ENCODE measurements around the gene RNF19B. TPM values are rescaled to one million over a fixed set of nuclear protein-coding genes. Genes with fewer than 3 reads are reported as not detected.

The RNF19B gene
- total RNA-seq, 1 donor from 2014 or later, result 40.0 TPM

DNA sequence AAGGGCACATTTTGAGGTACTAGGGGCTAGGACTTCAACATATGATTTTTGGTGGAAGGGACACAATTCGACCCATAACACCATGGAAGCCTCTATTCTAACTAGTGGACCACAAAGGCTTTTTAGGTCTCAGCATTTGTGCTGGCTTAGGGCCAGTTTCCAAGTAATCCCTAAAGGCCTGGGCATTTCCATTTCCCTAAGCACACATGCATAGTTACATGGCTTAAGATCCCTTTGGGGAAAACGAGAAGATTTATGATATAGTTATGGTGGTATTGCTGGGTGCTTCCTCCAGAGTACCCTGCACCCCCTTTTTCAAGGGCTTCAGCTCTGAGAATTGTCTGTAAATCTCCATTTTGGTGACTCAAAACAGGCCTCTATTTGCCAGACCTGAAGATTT is 35.2 kb downstream of the RNF19B start:
- H3K27me3 ChIP-seq, result no peaks in the 10 kb centered on the region
- H3K4me3 ChIP-seq, result no peak overlapping the region
- no peaks in the 10 kb centered on the region for H3K36me3 ChIP-seq
- intact Hi-C loops (cut with DNase I), result no loop called here
- H3K9me3 ChIP-seq, result no peaks in the 10 kb centered on the region
- H3K27ac ChIP-seq, result no peak overlapping the region
- DNase-seq (ENCODE audit: low spot score in 2 of 2), result no peak
- TF ChIP-seq, protein P1, sequence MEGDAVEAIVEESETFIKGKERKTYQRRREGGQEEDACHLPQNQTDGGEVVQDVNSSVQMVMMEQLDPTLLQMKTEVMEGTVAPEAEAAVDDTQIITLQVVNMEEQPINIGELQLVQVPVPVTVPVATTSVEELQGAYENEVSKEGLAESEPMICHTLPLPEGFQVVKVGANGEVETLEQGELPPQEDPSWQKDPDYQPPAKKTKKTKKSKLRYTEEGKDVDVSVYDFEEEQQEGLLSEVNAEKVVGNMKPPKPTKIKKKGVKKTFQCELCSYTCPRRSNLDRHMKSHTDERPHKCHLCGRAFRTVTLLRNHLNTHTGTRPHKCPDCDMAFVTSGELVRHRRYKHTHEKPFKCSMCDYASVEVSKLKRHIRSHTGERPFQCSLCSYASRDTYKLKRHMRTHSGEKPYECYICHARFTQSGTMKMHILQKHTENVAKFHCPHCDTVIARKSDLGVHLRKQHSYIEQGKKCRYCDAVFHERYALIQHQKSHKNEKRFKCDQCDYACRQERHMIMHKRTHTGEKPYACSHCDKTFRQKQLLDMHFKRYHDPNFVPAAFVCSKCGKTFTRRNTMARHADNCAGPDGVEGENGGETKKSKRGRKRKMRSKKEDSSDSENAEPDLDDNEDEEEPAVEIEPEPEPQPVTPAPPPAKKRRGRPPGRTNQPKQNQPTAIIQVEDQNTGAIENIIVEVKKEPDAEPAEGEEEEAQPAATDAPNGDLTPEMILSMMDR (IDR thresholded peaks at IDR 0.05), result no peak
- H3K4me1 ChIP-seq, result no peaks in the 10 kb centered on the region

DNA sequence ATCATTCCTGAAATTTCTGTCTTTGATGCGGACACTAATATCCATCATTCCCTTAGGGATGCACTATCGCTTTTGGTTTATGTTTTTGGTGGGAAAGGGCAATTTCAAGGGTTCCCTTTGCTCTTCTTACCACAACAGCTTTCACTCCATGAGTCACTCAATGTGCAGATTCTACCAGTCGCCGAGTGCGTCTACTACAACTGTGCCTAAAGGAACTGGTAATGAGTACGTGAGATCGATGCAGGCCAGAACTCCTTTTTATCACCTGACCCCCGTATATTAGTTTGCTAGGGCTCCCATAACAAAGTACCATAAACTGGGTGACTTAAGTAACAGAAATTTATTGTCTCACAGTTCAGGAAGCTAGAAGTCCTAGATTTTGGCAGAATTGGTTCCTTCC is 35.9 kb downstream of the RNF19B start:
- H3K4me3 ChIP-seq, result no peak overlapping the region
- intact Hi-C loops (cut with DNase I), result no loop called here
- no peaks in the 10 kb centered on the region for H3K36me3 ChIP-seq
- H3K27ac ChIP-seq, result no peak overlapping the region
- TF ChIP-seq, protein P1 (IDR thresholded peaks at IDR 0.05), result no peak
- DNase-seq (ENCODE audit: low spot score in 2 of 2), result no peak
- H3K27me3 ChIP-seq, result no peaks in the 10 kb centered on the region
- no peaks in the 10 kb centered on the region for H3K4me1 ChIP-seq
- H3K9me3 ChIP-seq, result no peaks in the 10 kb centered on the region

DNA sequence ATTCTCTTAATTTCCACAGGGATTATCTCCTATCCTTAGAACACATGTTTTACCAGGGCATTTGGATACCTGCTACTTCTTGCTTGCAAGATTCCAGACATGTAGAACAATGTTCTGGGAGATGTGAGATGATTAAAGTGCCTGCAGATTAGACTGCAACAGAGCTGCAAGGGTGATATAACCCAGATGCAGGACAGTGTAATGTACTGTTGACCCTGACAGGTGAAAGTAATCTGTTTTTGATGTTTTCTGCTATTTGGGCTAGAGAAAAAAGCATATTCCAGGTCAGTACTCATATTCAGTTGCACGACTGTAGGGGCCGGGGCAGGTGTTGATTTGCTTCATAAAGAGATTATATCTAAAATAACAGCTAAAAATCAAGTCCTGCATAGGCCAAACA is 36.3 kb downstream of the RNF19B start:
- intact Hi-C loops (cut with DNase I), result no loop called here

DNA sequence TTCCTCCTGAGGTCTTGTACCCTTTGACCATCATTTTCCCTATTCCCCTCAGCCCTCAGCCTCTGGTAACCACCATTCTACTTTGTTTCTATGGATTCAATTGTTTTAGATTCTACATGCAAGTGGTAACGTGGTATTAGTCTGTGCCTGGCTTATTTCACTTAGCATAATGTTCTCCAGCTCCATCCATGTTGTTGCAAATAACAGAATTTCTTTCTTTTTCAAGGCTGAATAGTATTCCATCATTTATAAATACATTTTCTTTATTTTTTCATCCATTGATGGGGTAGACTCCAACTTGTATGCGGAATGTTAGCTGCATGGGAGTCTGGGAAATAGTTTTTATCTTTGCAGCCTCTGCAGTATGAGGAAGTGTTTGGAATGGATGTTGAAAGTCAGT is 37.2 kb downstream of the RNF19B start:
- TF ChIP-seq, protein P1 (IDR thresholded peaks at IDR 0.05), result no peak
- no peaks in the 10 kb centered on the region for H3K36me3 ChIP-seq
- intact Hi-C loops (cut with DNase I), result no loop called here
- no peak overlapping the region for H3K27ac ChIP-seq
- no peaks in the 10 kb centered on the region for H3K4me1 ChIP-seq
- no peak overlapping the region for H3K4me3 ChIP-seq
- DNase-seq (ENCODE audit: low spot score in 2 of 2), result no peak
- H3K9me3 ChIP-seq, result no peaks in the 10 kb centered on the region
- H3K27me3 ChIP-seq, result no peaks in the 10 kb centered on the region

More for the DNA sequence above, 36.3 kb downstream of the RNF19B start:
- no peaks in the 10 kb centered on the region for H3K36me3 ChIP-seq
- TF ChIP-seq, protein P1 (IDR thresholded peaks at IDR 0.05), result no peak
- H3K27me3 ChIP-seq, result no peaks in the 10 kb centered on the region
- no peaks in the 10 kb centered on the region for H3K4me1 ChIP-seq
- H3K9me3 ChIP-seq, result no peaks in the 10 kb centered on the region
- no peak overlapping the region for H3K27ac ChIP-seq
- H3K4me3 ChIP-seq, result no peak overlapping the region
- DNase-seq (ENCODE audit: low spot score in 2 of 2), result no peak

DNA sequence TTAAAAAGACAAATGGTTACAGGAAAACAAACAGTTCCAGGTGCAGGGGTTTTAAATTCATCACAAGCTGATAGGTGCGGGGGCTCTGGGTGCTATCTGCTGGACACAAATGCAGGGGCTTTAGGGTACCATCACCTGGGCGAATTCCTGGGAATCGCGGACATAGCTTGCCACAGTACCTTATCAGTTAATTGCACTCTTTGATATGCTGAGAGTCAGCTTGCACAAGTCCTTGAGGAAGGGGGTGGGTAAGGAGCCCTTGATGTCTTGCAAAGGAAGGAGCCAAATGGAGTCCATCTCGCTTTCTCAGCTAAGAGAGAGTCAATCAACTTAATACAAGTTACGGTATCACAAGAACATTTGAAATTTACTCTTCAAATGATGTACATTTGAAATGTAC is 38.0 kb downstream of the RNF19B start:
- Histone ChIP-seq H3K36me3 (no peaks in the 10 kb centered on the region), H3K4me3 (no peak overlapping the region), H3K9me3 (no peaks in the 10 kb centered on the region), H3K27ac (no peak overlapping the region), H3K27me3 (no peaks in the 10 kb centered on the region), H3K4me1 (no peaks in the 10 kb centered on the region)
- DNase-seq (ENCODE audit: low spot score in 2 of 2), result no peak
- TF ChIP-seq, protein P1 (IDR thresholded peaks at IDR 0.05), result no peak
- intact Hi-C loops (cut with DNase I), result no loop called here

Data from ascending aorta (tissue), 2 donors.